Gastroesophageal sphincter (tissue), 3 donors: ENCODE data around the gene MAGEA6.
"Not testable (repeated sequence)": the region's sequence is repeated elsewhere in the genome, so short reads cannot be mapped to it uniquely, and the experiment has no call there.

Experiments used
- CTCF ChIP-seq, 4 experiments: fragments of 200-600 bp in 2 of 4; fragments of 450-650 bp in 2 of 4; sonication (generic) in 1 of 4; IDR thresholded peaks; one replicate each; pipeline ENCODE4 v1.5.1; 2017 to 2019; ENCODE audit warnings: antibody characterized with exemption in 4 of 4, mild to moderate bottlenecking in 2 of 4, moderate library complexity in 2 of 4
- EP300 ChIP-seq: sonication (generic); formaldehyde crosslinking; IDR thresholded peaks from one replicate; pipeline ENCODE4 v1.6.1; 2017; ENCODE audit warnings: antibody characterized with exemption, mild to moderate bottlenecking

GRCh38 chrX:152759544-152759943 is 9.9 kb downstream of the MAGEA6 start:
- TF ChIP-seq EP300; CTCF (IDR thresholded peaks at IDR 0.05): not testable (repeated sequence)
